Measurements from ENCODE around the gene F8.

The F8 gene

GRCh38 chrX:155054255-155054654 lies 31.7 kb upstream of the F8 start:
- Histone ChIP-seq H3K9me3 (no peaks in the 10 kb centered on the region), H3K36me3 (replicated peaks) (no peaks in the 10 kb centered on the region; the same call in none of the 2 replicates), H3K27me3 (ENCODE audit: low read depth) (no peaks in the 10 kb centered on the region), H3K4me1 (peaks cover 12% of the 10 kb centered on the region), H3K4me3 (no peak overlapping the region)
- in situ Hi-C loops (cut with MboI; ENCODE audit: low sequenced_read_pairs), result loop anchor here (25.0 kb wide), 1 partner anchor 292 kb away; the partner anchor contains the start of genes DKC1 and GAB3
- DNase-seq (ENCODE audit: low spot score in 2 of 2), result no peak

- Histone ChIP-seq H3K36me3 (replicated peaks) (no peaks in the 10 kb centered on the region; the same call in none of the 2 replicates), H3K27me3 (ENCODE audit: low read depth) (no peaks in the 10 kb centered on the region), H3K4me1 (peaks cover 12% of the 10 kb centered on the region), H3K4me3 (no peak overlapping the region), H3K9me3 (no peaks in the 10 kb centered on the region)
- no peak for DNase-seq (ENCODE audit: low spot score in 2 of 2)
- in situ Hi-C loops (cut with MboI; ENCODE audit: low sequenced_read_pairs), result loop anchor here (25.0 kb wide), 1 partner anchor 291 kb away; the partner anchor contains the start of genes DKC1 and GAB3
These were observed 31.1 kb upstream of the F8 start for GRCh38 chrX:155053656-155054055.

- DNase-seq (ENCODE audit: low spot score in 2 of 2), result no peak
- no peaks in the 10 kb centered on the region for H3K27me3 ChIP-seq (ENCODE audit: low read depth)
- in situ Hi-C loops (cut with MboI; ENCODE audit: low sequenced_read_pairs), result loop anchor here (25.0 kb wide), 1 partner anchor 291 kb away; the partner anchor contains the start of genes DKC1 and GAB3
These were observed 30.4 kb upstream of the F8 start for GRCh38 chrX:155052738-155053498.

GRCh38 chrX:155048977-155049619 lies 26.6 kb upstream of the F8 start:
- Histone ChIP-seq H3K27me3 (ENCODE audit: low read depth) (no peaks in the 10 kb centered on the region), H3K4me3 (no peak overlapping the region), H3K9me3 (no peaks in the 10 kb centered on the region), H3K4me1 (peaks cover 9% of the 10 kb centered on the region), H3K36me3 (replicated peaks) (no peaks in the 10 kb centered on the region)
- peak; percentile 52 to 85 for DNase-seq (ENCODE audit: low spot score in 2 of 2)
- in situ Hi-C loops (cut with MboI; ENCODE audit: low sequenced_read_pairs), result loop anchor here (25.0 kb wide), 1 partner anchor 912 kb away; the partner anchor contains the start of gene OPN1LW

More at GRCh38 chrX:155052738-155053498, 30.4 kb upstream of the F8 start:
- H3K4me1 ChIP-seq, result peaks cover 12% of the 10 kb centered on the region
- no peaks in the 10 kb centered on the region for H3K9me3 ChIP-seq
- H3K36me3 ChIP-seq (replicated peaks), result no peaks in the 10 kb centered on the region; the same call in 1 of the 2 replicates
- H3K4me3 ChIP-seq, result no peak overlapping the region

GRCh38 chrX:155046811-155047528 lies 24.4 kb upstream of the F8 start:
- H3K27me3 ChIP-seq (ENCODE audit: low read depth), result no peaks in the 10 kb centered on the region
- no peak overlapping the region for H3K4me3 ChIP-seq
- DNase-seq (ENCODE audit: low spot score in 2 of 2), result no peak
- in situ Hi-C loops (cut with MboI; ENCODE audit: low sequenced_read_pairs), result loop anchor here (25.0 kb wide), 1 partner anchor 910 kb away; the partner anchor contains the start of gene OPN1LW
- H3K36me3 ChIP-seq (replicated peaks), result no peaks in the 10 kb centered on the region
- H3K4me1 ChIP-seq, result peaks cover 3% of the 10 kb centered on the region
- H3K9me3 ChIP-seq, result no peaks in the 10 kb centered on the region

GRCh38 chrX:155046129-155046810 lies 23.7 kb upstream of the F8 start:
- no peaks in the 10 kb centered on the region for H3K36me3 ChIP-seq (replicated peaks)
- in situ Hi-C loops (cut with MboI; ENCODE audit: low sequenced_read_pairs), result loop anchor here (25.0 kb wide), 1 partner anchor 909 kb away; the partner anchor contains the start of gene OPN1LW
- no peaks in the 10 kb centered on the region for H3K27me3 ChIP-seq (ENCODE audit: low read depth)
- no peaks in the 10 kb centered on the region for H3K9me3 ChIP-seq
- no peak overlapping the region for H3K4me3 ChIP-seq
- no peak for DNase-seq (ENCODE audit: low spot score in 2 of 2)
- H3K4me1 ChIP-seq, result peaks cover under 1% of the 10 kb centered on the region; the same call in 1 of the 2 replicates

- no peak for DNase-seq (ENCODE audit: low spot score in 2 of 2)
- in situ Hi-C loops (cut with MboI; ENCODE audit: low sequenced_read_pairs), result loop anchor here (25.0 kb wide), 1 partner anchor 898 kb away; the partner anchor contains the start of gene OPN1LW
- no peaks in the 10 kb centered on the region for H3K4me1 ChIP-seq
- no peaks in the 10 kb centered on the region; the same call in 1 of the 2 replicates for H3K9me3 ChIP-seq
- peaks cover 7% of the 10 kb centered on the region for H3K36me3 ChIP-seq (replicated peaks)
- no peaks in the 10 kb centered on the region for H3K27me3 ChIP-seq (ENCODE audit: low read depth)
- no peak overlapping the region for H3K4me3 ChIP-seq
These were observed 13.2 kb upstream of the F8 start for GRCh38 chrX:155035688-155036087.

GRCh38 chrX:155031657-155032056 lies 9.1 kb upstream of the F8 start:
- H3K27me3 ChIP-seq (ENCODE audit: low read depth), result no peaks in the 10 kb centered on the region
- in situ Hi-C loops (cut with MboI; ENCODE audit: low sequenced_read_pairs), result loop anchor here (25.0 kb wide), 1 partner anchor 894 kb away; the partner anchor contains the start of gene OPN1LW
- H3K4me3 ChIP-seq, result no peak overlapping the region
- peaks cover 10% of the 10 kb centered on the region for H3K4me1 ChIP-seq
- DNase-seq (ENCODE audit: low spot score in 2 of 2), result no peak
- peaks cover 7% of the 10 kb centered on the region for H3K36me3 ChIP-seq (replicated peaks)
- no peaks in the 10 kb centered on the region; the same call in 1 of the 2 replicates for H3K9me3 ChIP-seq

- DNase-seq (ENCODE audit: low spot score in 2 of 2), result no peak
- peaks cover 10% of the 10 kb centered on the region for H3K4me1 ChIP-seq
- no peak overlapping the region for H3K4me3 ChIP-seq
- in situ Hi-C loops (cut with MboI; ENCODE audit: low sequenced_read_pairs), result loop anchor here (25.0 kb wide), 1 partner anchor 892 kb away; the partner anchor contains the start of gene OPN1LW
- no peaks in the 10 kb centered on the region for H3K36me3 ChIP-seq (replicated peaks)
- H3K9me3 ChIP-seq, result no peaks in the 10 kb centered on the region
- H3K27me3 ChIP-seq (ENCODE audit: low read depth), result no peaks in the 10 kb centered on the region
These were observed 6.4 kb upstream of the F8 start for GRCh38 chrX:155028877-155029291.

- no peaks in the 10 kb centered on the region for H3K9me3 ChIP-seq
- in situ Hi-C loops (cut with MboI; ENCODE audit: low sequenced_read_pairs), result loop anchor here (25.0 kb wide), 1 partner anchor 891 kb away; the partner anchor contains the start of gene OPN1LW
- DNase-seq (ENCODE audit: low spot score in 2 of 2), result peak in 1 of 2 experiments; percentile 10
- no peaks in the 10 kb centered on the region for H3K27me3 ChIP-seq (ENCODE audit: low read depth)
- peak overlapping the region; percentile 75 for H3K4me3 ChIP-seq
- H3K4me1 ChIP-seq, result peaks cover 10% of the 10 kb centered on the region
- H3K36me3 ChIP-seq (replicated peaks), result no peaks in the 10 kb centered on the region
These were observed 5.6 kb upstream of the F8 start for GRCh38 chrX:155028129-155028528.

- in situ Hi-C loops (cut with MboI; ENCODE audit: low sequenced_read_pairs), result loop anchor here (25.0 kb wide), 1 partner anchor 890 kb away; the partner anchor contains the start of gene OPN1LW
- H3K4me3 ChIP-seq, result peak overlapping the region; percentile 75
- no peaks in the 10 kb centered on the region for H3K36me3 ChIP-seq (replicated peaks)
- DNase-seq (ENCODE audit: low spot score in 2 of 2), result peak in 1 of 2 experiments; percentile 43
- H3K4me1 ChIP-seq, result peaks cover 10% of the 10 kb centered on the region
- H3K9me3 ChIP-seq, result no peaks in the 10 kb centered on the region
- H3K27me3 ChIP-seq (ENCODE audit: low read depth), result no peaks in the 10 kb centered on the region
These were observed 5.1 kb upstream of the F8 start for GRCh38 chrX:155027509-155028066.

GRCh38 chrX:155026727-155027508 lies 4.4 kb upstream of the F8 start, which contains the start of gene FUNDC2:
FUNDC2 (plus strand) TSS chrX:155026844; CDS start chrX:155026939, 95 bp downstream.
- no peaks in the 10 kb centered on the region for H3K27me3 ChIP-seq (ENCODE audit: low read depth)
- no peaks in the 10 kb centered on the region for H3K36me3 ChIP-seq (replicated peaks)
- peak within 1 kb of the TSS; percentile 75 for H3K4me3 ChIP-seq
- H3K9me3 ChIP-seq, result no peaks in the 10 kb centered on the region
- peak; percentile 90 to 96 for DNase-seq (ENCODE audit: low spot score in 2 of 2)
- peaks cover 10% of the 10 kb centered on the region for H3K4me1 ChIP-seq
- in situ Hi-C loops (cut with MboI; ENCODE audit: low sequenced_read_pairs), result loop anchor here (25.0 kb wide), 1 partner anchor 890 kb away; the partner anchor contains the start of gene OPN1LW
